Measurements from ENCODE around the gene BBS10. TPM values are rescaled to one million over a fixed set of nuclear protein-coding genes. Genes with fewer than 3 reads are reported as not detected.

The BBS10 gene
- total RNA-seq (2021; fragmentation: NEBNext Ultra II Directional; extraction: Animal tissue kit (Norgen Biotek cat#: 25700)) (9.2 and 10.0 TPM in 2 replicates), polyA plus RNA-seq (2011; rRNA removed) (2.6 and 4.4 TPM in 2 replicates), polyA minus RNA-seq (2011; rRNA and poly(A)+ RNA removed) (4.1 and 5.0 TPM in 2 replicates)
- 5.9 TPM for polyA plus RNA-seq (2011; cell fraction: cytosol; rRNA removed)
- 2.0 TPM for polyA plus RNA-seq (2011; cell fraction: nucleus; rRNA removed)
- 3.6 to 7.2 TPM (median 4.3 TPM) in 4 replicates for polyA plus RNA-seq (2012, experiment 1 of 2)
- polyA plus RNA-seq (2012, experiment 2 of 2) = 0.67 TPM
- 7.2 TPM for polyA plus RNA-seq (2013, experiment 1 of 2)
- 7.3 TPM for polyA plus RNA-seq (2013, experiment 2 of 2)
- 4.8 TPM for polyA minus RNA-seq (2011; cell fraction: cytosol; rRNA and poly(A)+ RNA removed)
- 6.1 TPM for polyA minus RNA-seq (2011; cell fraction: nucleus; rRNA and poly(A)+ RNA removed)
- long read RNA-seq, experiment 1, partial matches to known transcripts = 0 of 3 reads
- long read RNA-seq, experiment 1, other reads (novel, unspliced or antisense) = 2 of 3 reads
- long read RNA-seq, experiment 2, partial matches to known transcripts = 0 of 1 reads
- long read RNA-seq, experiment 2, other reads (novel, unspliced or antisense) = 0 of 1 reads

DNA sequence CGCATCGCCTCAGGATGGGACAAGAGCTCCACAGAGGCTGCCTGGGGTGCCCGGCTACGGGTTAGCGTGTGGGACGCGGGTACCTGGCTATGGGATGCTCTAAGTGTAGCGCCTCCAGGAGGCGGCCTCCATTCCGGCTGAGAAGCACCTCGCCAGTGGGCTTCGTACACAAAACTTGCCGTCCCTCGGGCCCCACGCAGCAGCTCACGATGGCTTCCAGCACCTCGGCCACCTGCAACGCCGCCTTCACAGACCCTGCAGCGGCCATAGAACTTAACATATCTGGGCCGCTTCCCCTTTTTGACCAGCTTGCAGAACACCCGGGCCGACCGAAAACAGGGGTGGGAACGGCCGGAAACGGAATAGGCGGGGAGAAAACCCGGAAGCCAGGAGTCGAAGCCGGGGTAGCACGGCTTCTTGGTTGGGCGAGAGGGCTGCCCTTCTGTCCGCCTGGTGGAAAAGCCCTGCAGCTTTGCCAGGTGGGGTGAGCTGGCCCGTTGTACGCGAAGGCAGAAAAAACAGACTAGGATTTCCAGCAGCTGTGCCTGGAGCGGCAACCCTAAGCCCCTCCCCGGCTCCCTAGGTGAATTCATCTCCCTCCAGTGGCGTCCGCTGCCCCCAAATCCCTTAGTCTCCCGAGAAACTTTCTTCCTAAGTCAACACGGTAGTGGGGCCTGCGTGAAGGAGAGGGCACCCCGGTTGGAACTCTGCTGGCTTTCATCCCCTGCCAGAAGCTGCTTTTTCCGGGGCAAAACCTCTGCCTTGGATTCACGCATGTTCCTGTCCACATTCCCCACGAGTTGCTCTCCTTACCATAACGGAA is at the start of gene BBS10:
Gene BBS10 (minus strand): TSS at position 337 of the 823 bp plus-strand sequence. CDS start 57 bp downstream, at position 280.
- FAIRE-seq = no peak
- TF ChIP-seq CTCF (IDR thresholded peaks at IDR 0.05; ENCODE audit: control extremely low read depth in 1 of 3, insufficient read depth in 1 of 3, low read depth in 1 of 3, low read length in 3 of 3) (peak; percentile 30 to 52 (median 51); a peak in 3 of 4 replicates), RBBP5 (IDR thresholded peaks at IDR 0.05; ENCODE audit: borderline replicate concordance, low read depth, low read length) (0 out of 2 replicates have a peak, but pooled peaks have one; percentile 72), CHD1 (IDR thresholded peaks at IDR 0.05; ENCODE audit: low read depth, low read length) (no peak), TAF7 (optimal IDR thresholded peaks at IDR 0.05; ENCODE audit: borderline replicate concordance, low read depth, low read length) (no peak)
- TF ChIP-seq, protein P1, sequence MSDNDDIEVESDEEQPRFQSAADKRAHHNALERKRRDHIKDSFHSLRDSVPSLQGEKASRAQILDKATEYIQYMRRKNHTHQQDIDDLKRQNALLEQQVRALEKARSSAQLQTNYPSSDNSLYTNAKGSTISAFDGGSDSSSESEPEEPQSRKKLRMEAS (IDR thresholded peaks at IDR 0.05) = peak; percentile 79

More for the DNA sequence above, at the start of gene BBS10:
- no peak within 1 kb of the TSS for H2BK120ac ChIP-seq (replicated peaks; ENCODE audit: low read depth, low read length)
- peak within 1 kb of the TSS; percentile 87; the same call in 1 of the 2 replicates for H4K8ac ChIP-seq (ENCODE audit: extremely low read depth, insufficient read depth, low read length)
- no peak within 1 kb of the TSS for H2AK5ac ChIP-seq (ENCODE audit: low read depth, low read length)
- no peak within 1 kb of the TSS for H2BK15ac ChIP-seq (ENCODE audit: low read length)
- H3K14ac ChIP-seq (ENCODE audit: insufficient read length) = no peak within 1 kb of the TSS
- no peaks in the 10 kb centered on the region for H3K27me3 ChIP-seq (replicated peaks in 1 of 4; ENCODE audit: control insufficient read depth in 3 of 4, extremely low read depth in 1 of 4, insufficient read depth in 3 of 4, low read length in 3 of 4)
- no peak within 1 kb of the TSS; the same call in 1 of the 2 replicates for H2BK12ac ChIP-seq (ENCODE audit: low read depth, low read length)
- peak within 1 kb of the TSS; percentile 84 for H4K5ac ChIP-seq (ENCODE audit: insufficient read length, low read depth, low read length)
- no peak within 1 kb of the TSS for H3K23ac ChIP-seq (ENCODE audit: insufficient read length)
- H4K20me1 ChIP-seq (replicated peaks in 1 of 2; ENCODE audit: control insufficient read depth in 1 of 2, insufficient read depth in 2 of 2, low read length in 2 of 2) = no peaks in the 10 kb centered on the region
- H3K23me2 ChIP-seq (ENCODE audit: low read depth, low read length) = peaks cover 4% of the 10 kb centered on the region
- no peaks in the 10 kb centered on the region for H3K79me1 ChIP-seq (ENCODE audit: low read depth, low read length)
- peak within 1 kb of the TSS; percentile 73 for H3K56ac ChIP-seq (replicated peaks; ENCODE audit: insufficient read length, low read depth, low read length)
- peaks cover 0 to 2% (median 0%) of the 10 kb centered on the region in 4 experiments; a peak in 2 of 7 replicates for H3K4me1 ChIP-seq (replicated peaks in 1 of 4; ENCODE audit: control insufficient read depth in 3 of 4, insufficient read depth in 4 of 4, low read length in 3 of 4)
- H3K4me3 ChIP-seq (ENCODE audit: extremely low read depth in 1 of 4, insufficient read depth in 2 of 4, low read depth in 3 of 4, low read length in 4 of 4) = peak within 1 kb of the TSS; percentile 85 to 89 (median 85)
- H2AFZ ChIP-seq (ENCODE audit: low read length) = peak within 1 kb of the TSS; percentile 79
- H3K9me3 ChIP-seq (ENCODE audit: insufficient read depth in 2 of 2, low read depth in 1 of 2, low read length in 1 of 2) = no peaks in the 10 kb centered on the region
- CTCF ChIA-PET (ENCODE audit: partially characterized antibody) = interaction anchor here (0.8 to 2.5 kb wide), 22 partner anchors 10 to 863 kb away, joined by 3 to 14 read pairs (median 4); no protein-coding TSS in a partner anchor
- 4% methylated on average over 49 of the region's 49 CpGs; no CpG with 5 or more reads in 1 of the 2 experiments for WGBS, 2 experiments (ENCODE audit: extremely low coverage in 1 of 2, insufficient coverage in 1 of 2, insufficient read length in 1 of 2, insufficient replicate concordance in 2 of 2, low coverage in 1 of 2, low lambda C conversion rate in 2 of 2, missing lambda C conversion rate in 1 of 2)
- H3K4ac ChIP-seq (replicated peaks; ENCODE audit: insufficient read length, low read depth, low read length) = no peak within 1 kb of the TSS
- H2BK20ac ChIP-seq (ENCODE audit: low read length) = no peak within 1 kb of the TSS
- peak within 1 kb of the TSS; percentile 69 to 85 (median 82) for H3K9ac ChIP-seq (replicated peaks in 1 of 4; ENCODE audit: extremely low read depth in 1 of 4, low read depth in 3 of 4, low read length in 3 of 4)
- peak within 1 kb of the TSS; percentile 89 for H3K27ac ChIP-seq (ENCODE audit: low read depth, low read length)
- POLR2A ChIA-PET (ENCODE audit: partially characterized antibody) = interaction anchor here (0.6 to 3.3 kb wide), 12 partner anchors 9 to 1094 kb away, joined by 3 to 21 read pairs (median 4); partner anchors contain the start of genes NAP1L1 and PHLDA1
- peak within 1 kb of the TSS; percentile 89 for H3K18ac ChIP-seq (ENCODE audit: extremely low read depth, low read length)
- peak; percentile 73 to 89 for DNase-seq (ENCODE audit: low read depth in 1 of 2, low spot score in 2 of 2)
- H3K79me2 ChIP-seq (ENCODE audit: control insufficient read depth in 1 of 2, insufficient read depth in 2 of 2, low read length in 2 of 2) = peaks cover 0 to 24% of the 10 kb centered on the region in 2 experiments; a peak in 2 of 4 replicates
- peak within 1 kb of the TSS; percentile 73 to 82 for H3K4me2 ChIP-seq (ENCODE audit: insufficient read depth in 1 of 2, low read depth in 2 of 2, low read length in 2 of 2)
- 0 out of 8 replicates have a peak, but pooled peaks cover 0 to 2% (median 0%) of the 10 kb centered on the region in 4 experiments for H3K36me3 ChIP-seq (ENCODE audit: control insufficient read depth in 2 of 4, insufficient read depth in 4 of 4, low read length in 3 of 4)
- peak within 1 kb of the TSS; percentile 1 for H4K91ac ChIP-seq (replicated peaks; ENCODE audit: insufficient read length, low read length)
- H2BK5ac ChIP-seq (ENCODE audit: low read depth, low read length) = peak within 1 kb of the TSS; percentile 89

Data from H1 (cell line).